Measurements from ENCODE around the gene HRCT1. TPM values are rescaled to one million over a fixed set of nuclear protein-coding genes. Genes with fewer than 3 reads are reported as not detected.
"Not testable (repeated sequence)": the region's sequence is repeated elsewhere in the genome, so short reads cannot be mapped to it uniquely, and the experiment has no call there.

The HRCT1 gene
- polyA plus RNA-seq, 3 donors, result not detected

DNA sequence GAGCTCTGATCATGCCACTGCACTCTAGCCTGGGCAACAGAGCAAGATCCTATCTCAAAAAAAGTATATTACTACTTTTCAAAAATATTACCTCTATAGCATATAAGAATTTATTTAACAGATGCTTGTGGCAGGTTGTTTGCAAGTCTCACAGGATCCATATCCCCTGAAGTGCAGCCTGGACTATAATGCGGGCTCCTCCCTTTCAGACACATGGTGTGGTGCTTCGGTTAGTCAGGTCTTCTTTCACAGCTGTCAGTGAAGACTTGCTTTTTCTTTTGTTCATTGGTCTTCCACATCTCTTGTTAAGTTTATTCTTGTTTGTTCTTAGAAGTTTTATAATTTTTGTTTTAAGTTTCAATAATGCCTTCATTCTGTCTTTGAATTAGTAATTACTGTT lies 9.4 kb upstream of the HRCT1 start:
- H3K27me3 Mint-ChIP-seq (ENCODE audit: low read depth in 3 of 3), result peaks cover 6 to 28% (median 16%) of the 10 kb centered on the region in 3 donors
- Histone ChIP-seq H3K9me3 (replicated peaks in 1 of 2; ENCODE audit: control insufficient read depth in 1 of 2, insufficient read depth in 1 of 2, low read length in 2 of 2) (no peaks in the 10 kb centered on the region), H3K4me1 (ENCODE audit: control insufficient read depth in 1 of 2, insufficient read depth in 2 of 2, low read length in 2 of 2) (peaks cover 7% of the 10 kb centered on the region in 2 donors), H3K27me3 (ENCODE audit: control insufficient read depth in 2 of 2, insufficient read depth in 2 of 2, low read length in 2 of 2) (peaks cover 0 to 2% of the 10 kb centered on the region in 2 donors), H3K4me3 (replicated peaks in 1 of 3; ENCODE audit: low read depth in 2 of 3, low read length in 3 of 3) (no peak overlapping the region), H3K9ac (ENCODE audit: insufficient read depth, low read length, poor library complexity, severe bottlenecking) (no peak overlapping the region), H3K36me3 (replicated peaks in 1 of 2; ENCODE audit: control insufficient read depth in 1 of 2, insufficient read depth in 2 of 2, low read length in 2 of 2) (no peaks in the 10 kb centered on the region), H3K4me2 (replicated peaks; ENCODE audit: extremely low read depth, low read length, poor library complexity, severe bottlenecking) (no peak overlapping the region), H3K27ac (ENCODE audit: low read depth in 1 of 2, low read length in 2 of 2) (no peak overlapping the region), H4K20me1 (ENCODE audit: insufficient read depth, low read length) (no peaks in the 10 kb centered on the region), H3K79me2 (ENCODE audit: insufficient read depth, low read length) (no peaks in the 10 kb centered on the region), H2AFZ (ENCODE audit: insufficient read depth, low read depth, low read length, poor library complexity, severe bottlenecking) (no peak overlapping the region)
- H3K27ac Mint-ChIP-seq, result no peak overlapping the region
- no CpG with 5 or more reads among the region's 2 CpGs for WGBS (ENCODE audit: insufficient coverage)
- H3K4me3 Mint-ChIP-seq, result no peak overlapping the region
- no peaks in the 10 kb centered on the region for H3K36me3 Mint-ChIP-seq
- intact Hi-C loops (cut with micrococcal nuclease), result no loop called here
- H3K4me1 Mint-ChIP-seq, result peaks cover 6% of the 10 kb centered on the region
- DNase-seq, result no peak
- no peak for TF ChIP-seq CTCF (IDR thresholded peaks at IDR 0.05)
- no peaks in the 10 kb centered on the region for H3K9me3 Mint-ChIP-seq

DNA sequence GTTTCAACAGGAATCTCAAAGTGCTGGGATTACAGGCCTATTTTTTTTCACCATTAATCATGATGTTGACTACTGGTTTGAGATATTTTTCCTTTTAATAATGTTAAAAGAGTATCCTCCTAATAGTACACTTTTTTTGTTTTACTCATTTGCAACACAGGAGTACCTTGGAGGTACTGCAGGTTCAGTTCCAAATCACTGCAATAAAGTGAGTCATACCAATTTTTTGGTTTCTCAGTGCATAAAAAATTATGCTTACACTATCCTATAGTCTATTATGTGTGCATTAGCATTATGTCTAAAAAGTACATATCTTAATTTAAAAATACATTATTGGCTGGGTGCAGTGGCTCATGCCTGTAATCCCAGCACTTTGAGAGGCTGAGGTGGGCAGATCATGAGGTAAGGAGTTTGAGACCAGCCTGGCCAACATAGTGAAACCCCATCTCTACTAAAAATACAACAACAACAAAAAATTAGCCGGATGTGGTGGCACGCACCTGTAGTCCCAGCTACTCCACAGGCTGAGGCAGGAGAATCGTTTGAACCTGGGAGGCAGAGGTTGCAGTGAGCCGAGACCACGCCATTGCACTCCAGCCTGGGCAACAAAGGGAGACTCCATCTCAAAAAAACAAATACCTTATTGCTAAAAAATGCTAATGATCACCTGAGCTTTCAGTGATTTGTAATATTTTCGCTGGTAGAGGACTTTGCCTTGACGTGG lies 8.5 kb upstream of the HRCT1 start:
- H3K4me3 ChIP-seq (replicated peaks in 1 of 3; ENCODE audit: low read depth in 2 of 3, low read length in 3 of 3); H3K4me1 ChIP-seq (ENCODE audit: control insufficient read depth in 1 of 2, insufficient read depth in 2 of 2, low read length in 2 of 2); H3K9me3 Mint-ChIP-seq; H3K36me3 ChIP-seq (replicated peaks in 1 of 2; ENCODE audit: control insufficient read depth in 1 of 2, insufficient read depth in 2 of 2, low read length in 2 of 2); H3K4me2 ChIP-seq (replicated peaks; ENCODE audit: extremely low read depth, low read length, poor library complexity, severe bottlenecking); intact Hi-C loops (cut with micrococcal nuclease); H3K27me3 ChIP-seq (ENCODE audit: control insufficient read depth in 2 of 2, insufficient read depth in 2 of 2, low read length in 2 of 2); H3K4me1 Mint-ChIP-seq; DNase-seq; H3K79me2 ChIP-seq (ENCODE audit: insufficient read depth, low read length); H3K36me3 Mint-ChIP-seq; H3K9ac ChIP-seq (ENCODE audit: insufficient read depth, low read length, poor library complexity, severe bottlenecking); H3K27ac ChIP-seq (ENCODE audit: low read depth in 1 of 2, low read length in 2 of 2); H3K4me3 Mint-ChIP-seq; H3K9me3 ChIP-seq (replicated peaks in 1 of 2; ENCODE audit: control insufficient read depth in 1 of 2, insufficient read depth in 1 of 2, low read length in 2 of 2); H2AFZ ChIP-seq (ENCODE audit: insufficient read depth, low read depth, low read length, poor library complexity, severe bottlenecking); H4K20me1 ChIP-seq (ENCODE audit: insufficient read depth, low read length): not testable (repeated sequence)
- Mint-ChIP-seq H3K27me3 (ENCODE audit: low read depth in 3 of 3) (peaks cover 11 to 33% (median 16%) of the 10 kb centered on the region in 3 donors), H3K27ac (peak overlapping the region in 2 of 7 donors; percentile 35 to 57)
- WGBS (ENCODE audit: insufficient coverage), result 93% methylated on average over 3 of the region's 7 CpGs

All from CD14-positive monocyte (primary cell).